Measurements from ENCODE around the gene STOML1.

STOML1 gene

DNA sequence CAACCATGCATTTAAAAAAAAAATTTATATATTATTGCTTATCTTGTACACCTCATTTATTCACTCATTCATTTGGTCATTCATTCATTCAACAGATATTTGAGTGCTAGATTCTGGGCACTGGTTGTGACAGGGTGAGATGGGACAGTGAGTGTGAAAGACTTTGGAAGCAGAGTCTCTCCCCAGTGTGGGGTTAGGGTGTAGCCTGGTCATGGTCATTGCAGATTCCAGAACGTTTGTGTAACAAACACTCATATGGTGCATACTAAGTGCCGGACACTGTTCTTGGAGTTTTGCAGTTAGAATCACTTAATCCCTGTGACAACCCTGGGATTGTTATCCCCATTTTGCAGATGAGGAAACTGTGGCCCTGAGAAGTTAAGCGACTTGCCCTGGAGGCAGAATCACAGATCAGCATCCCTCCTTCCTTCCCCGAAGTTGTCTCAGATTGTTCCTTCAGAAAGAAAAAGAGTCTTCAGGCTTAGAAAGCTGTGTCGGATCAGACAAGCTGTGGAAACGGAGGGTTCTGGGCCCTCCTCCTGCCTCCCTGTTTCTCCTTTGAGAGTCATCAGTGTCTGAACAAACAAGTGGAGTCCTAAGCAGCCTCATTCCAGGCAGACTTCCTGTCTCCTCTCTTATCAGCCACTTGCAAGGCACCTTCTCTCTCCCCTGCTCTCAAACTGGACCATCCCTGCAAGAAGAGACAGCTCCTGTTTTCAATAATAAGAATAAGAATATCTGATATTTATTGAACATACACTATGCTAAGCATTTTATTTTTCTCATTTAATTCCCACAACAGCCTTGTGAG, 59.5 kb downstream of the STOML1 start:
- DNase-seq (ENCODE audit: low read depth in 1 of 2, low spot score in 1 of 2): no peak

DNA sequence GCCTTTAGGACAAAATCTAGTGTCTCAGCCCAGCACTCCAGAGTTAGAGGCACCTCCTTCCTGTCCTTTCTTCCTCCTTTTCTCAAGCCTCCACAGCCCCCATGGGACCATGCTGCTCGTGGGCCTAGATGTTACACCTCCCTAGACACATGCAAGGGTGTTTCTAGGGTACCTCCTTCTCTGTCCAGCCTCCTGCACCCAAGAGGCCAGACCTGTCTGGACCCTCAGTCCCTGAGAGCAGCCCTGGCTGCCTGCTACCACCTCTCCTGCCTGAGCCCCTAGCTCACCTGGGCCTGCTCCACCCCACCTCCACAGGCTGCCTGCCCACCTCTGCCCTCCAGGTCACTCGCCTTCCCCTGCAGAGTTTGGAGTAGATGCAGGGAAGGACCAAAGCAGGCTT, 60.7 kb downstream of the STOML1 start:
- DNase-seq (ENCODE audit: low read depth in 1 of 2, low spot score in 1 of 2): no peak

DNA sequence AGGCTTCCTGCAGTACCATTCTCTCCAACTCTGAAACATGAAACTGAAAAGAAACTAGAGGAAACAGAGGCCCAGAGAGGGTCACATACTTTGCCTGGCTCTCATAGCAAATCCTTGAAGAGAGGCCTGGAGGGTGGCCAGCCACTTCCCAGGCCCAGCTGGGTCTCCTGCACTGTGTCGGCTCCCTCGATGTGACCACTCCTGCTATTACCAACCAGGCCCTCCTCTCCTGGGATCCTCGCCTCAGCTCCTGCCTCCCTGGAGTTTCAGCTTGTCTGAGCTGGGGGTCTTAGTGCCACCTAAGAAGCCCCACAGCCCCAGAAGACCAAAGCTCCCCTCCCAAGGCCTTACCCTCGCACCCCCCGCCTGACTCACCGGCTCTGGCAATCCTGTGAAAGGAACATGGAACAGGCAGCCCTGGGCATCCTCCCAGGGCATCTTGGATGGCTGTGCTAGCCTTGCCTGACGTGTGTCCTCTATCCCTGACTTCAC, 61.3 kb downstream of the STOML1 start:
- DNase-seq (ENCODE audit: low read depth in 1 of 2, low spot score in 1 of 2): no peak

DNA sequence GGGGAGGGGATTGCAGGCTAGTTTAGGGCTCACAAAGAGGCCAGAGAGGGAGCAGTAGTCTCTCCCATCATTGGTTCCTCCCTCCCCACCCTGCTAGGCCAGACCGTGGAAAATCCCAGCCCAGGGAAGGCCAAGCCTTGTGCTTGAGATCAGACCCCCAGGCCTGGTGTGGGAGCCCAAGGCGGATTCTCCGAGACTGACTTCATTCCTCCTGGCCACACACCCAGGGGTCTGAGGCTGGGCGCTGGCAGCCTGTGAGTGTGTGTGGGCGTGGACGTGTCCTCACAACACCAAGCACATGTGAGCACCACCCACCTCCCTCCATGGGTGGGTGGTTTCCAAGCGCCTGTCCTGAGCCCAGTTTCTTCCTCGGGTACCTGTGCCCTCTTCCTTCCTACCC, 61.7 kb downstream of the STOML1 start:
- DNase-seq (ENCODE audit: low read depth in 1 of 2, low spot score in 1 of 2): no peak

DNA sequence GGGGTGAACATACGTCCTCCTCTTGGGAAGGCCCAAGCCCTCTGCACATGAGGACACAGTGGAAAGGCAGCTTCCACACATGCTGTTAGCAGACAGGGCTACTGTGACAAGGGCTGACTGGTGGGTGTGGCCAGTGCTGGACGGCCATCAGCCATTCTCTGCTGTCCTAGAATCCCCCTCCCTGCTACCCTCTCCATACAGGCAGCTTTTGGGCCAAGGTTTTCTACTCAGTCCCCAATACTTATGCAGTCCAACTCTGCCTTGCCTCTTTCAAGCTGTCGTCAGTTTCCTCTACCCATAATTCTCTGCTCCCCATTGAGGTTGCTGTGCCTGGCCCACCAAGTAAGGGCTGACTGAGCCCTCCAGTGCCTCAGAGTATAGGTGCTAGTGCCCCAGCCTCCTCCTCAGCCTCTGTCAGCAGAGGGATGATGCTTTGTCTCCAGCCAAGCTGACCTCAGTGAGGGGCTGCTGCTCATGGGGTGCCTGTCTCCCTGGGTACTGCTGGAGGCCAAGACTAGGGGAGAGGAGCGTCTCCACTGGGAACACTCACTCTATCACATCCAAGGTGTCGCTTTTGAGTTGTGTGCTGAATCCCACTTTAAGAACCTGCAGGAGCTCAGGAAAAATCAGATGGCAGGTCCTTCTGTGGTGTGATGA, 63.0 kb downstream of the STOML1 start:
- no peak for DNase-seq (ENCODE audit: low read depth in 1 of 2, low spot score in 1 of 2)

All from activated T-helper 1 cell treated with anti-CD3 and anti-CD28 coated beads, Interleukin-2, amount 50 U/mL, for 16 hours (primary cell).